WI38 (cell line): Measurements from ENCODE around the gene PLXNB1.
A peak's percentile ranks its signal among the peaks of the same experiment; 100 is the strongest.
"Not testable (repeated sequence)": the region's sequence is repeated elsewhere in the genome, so short reads cannot be mapped to it uniquely, and the experiment has no call there.

ENCODE experiments used
- H3K4me3 ChIP-seq: 2 replicates; pipeline ENCODE4 v1.5.1; 2011; ENCODE audit warnings: low read depth, mild to moderate bottlenecking, control low read depth, low read length
- TF ChIP-seq, protein P1 (sequence below): IDR thresholded peaks from 2 replicates; pipeline ENCODE4 v1.5.1; 2012; ENCODE audit warnings: low read depth, mild to moderate bottlenecking, control low read depth, low read length

The PLXNB1 gene

DNA sequence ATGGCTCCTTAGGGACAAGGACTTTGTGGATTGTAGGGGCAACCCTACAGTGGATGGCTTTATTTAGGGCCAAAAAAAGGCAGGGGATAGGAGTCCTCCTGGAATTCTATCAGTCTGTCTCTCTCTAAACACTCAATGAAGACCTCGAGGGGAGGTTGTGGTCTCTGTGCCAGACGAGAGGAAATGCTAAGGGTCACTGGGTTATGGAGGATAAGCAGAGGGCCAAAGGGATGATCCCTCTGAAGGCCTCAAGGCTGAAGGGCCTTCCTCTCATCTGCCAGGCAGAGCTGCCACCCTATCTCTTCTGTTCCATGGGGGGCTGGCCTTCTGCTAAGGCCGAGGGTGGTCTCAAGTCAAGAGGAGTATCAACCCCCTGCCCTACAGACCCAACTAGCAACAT lies 27.0 kb downstream of the PLXNB1 start:
- H3K4me3 ChIP-seq: no peak overlapping the region
- TF ChIP-seq, protein P1, sequence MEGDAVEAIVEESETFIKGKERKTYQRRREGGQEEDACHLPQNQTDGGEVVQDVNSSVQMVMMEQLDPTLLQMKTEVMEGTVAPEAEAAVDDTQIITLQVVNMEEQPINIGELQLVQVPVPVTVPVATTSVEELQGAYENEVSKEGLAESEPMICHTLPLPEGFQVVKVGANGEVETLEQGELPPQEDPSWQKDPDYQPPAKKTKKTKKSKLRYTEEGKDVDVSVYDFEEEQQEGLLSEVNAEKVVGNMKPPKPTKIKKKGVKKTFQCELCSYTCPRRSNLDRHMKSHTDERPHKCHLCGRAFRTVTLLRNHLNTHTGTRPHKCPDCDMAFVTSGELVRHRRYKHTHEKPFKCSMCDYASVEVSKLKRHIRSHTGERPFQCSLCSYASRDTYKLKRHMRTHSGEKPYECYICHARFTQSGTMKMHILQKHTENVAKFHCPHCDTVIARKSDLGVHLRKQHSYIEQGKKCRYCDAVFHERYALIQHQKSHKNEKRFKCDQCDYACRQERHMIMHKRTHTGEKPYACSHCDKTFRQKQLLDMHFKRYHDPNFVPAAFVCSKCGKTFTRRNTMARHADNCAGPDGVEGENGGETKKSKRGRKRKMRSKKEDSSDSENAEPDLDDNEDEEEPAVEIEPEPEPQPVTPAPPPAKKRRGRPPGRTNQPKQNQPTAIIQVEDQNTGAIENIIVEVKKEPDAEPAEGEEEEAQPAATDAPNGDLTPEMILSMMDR: no peak

DNA sequence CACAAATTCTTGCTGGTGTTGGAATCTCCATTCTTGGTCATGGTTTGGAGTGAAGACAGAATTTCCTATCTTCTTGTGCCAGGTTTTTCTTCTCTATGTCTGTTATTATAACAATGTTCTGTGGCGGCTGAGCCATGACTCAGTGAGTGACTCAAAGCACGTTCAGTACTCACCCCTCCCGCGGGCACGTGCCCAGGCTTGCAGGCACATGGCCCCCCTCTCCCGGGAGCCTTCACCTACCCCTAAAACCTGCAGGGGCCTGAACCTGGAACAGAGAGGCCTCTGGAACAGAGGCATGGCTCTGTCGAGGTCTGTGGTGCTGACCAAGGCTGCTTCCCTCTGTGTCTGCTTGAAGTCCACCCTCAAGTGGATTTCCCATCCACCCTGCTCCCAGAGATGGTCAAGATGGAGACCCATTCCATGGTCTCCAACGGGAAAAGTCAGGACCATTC lies 27.6 kb downstream of the PLXNB1 start:
- TF ChIP-seq, protein P1: no peak
- H3K4me3 ChIP-seq: no peak overlapping the region

DNA sequence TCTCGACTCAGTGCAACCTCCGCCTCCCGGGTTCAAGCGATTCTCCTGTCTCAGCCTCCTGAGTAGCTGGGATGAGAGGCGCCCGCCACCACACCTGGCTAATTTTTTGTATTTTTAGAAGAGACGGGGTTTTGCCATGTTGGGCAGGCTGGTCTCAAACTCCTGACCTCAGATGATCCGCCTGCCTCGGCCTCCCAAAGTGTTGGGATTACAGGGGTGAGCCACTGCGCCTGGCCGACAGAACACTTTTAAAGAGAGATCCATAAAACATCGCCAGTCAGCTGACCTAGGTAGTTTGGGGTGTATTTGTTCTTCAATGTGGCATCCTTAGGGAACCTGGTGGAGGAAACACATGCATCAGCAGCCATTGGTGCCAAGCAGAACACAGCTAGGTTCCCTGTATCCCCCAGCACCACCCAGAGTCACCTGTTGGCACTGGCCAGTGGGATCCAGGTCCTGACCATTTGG lies 28.4 kb downstream of the PLXNB1 start:
- not testable (repeated sequence) for H3K4me3 ChIP-seq

DNA sequence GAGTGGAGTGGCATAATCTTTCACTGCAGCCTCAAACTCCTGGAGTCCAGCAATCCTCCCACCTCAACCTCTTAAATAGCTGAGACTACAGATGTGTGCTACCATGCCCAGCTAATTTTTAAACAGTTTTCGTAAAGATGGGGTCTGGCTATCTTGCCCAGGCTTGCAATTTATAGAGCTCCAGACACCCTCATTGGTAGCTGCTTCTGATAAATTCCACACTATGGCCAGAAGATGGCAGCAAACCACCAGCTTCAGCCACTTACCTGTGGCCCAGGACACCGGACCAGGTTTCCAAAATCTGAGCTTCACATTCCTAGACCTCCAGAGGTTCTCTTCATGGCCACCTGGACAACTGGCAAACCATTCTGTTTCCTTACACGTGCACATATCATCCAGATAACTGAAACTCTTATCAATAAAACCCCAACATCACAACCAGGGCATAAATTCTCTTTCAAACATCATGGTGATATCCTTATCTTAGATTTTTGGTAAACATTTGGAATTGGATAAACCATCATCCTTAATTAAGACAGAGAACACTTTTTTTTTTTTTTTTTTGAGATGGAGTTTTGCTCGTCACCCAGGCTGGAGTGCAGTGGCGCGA lies 29.0 kb downstream of the PLXNB1 start:
- no peak overlapping the region for H3K4me3 ChIP-seq
- TF ChIP-seq, protein P1: peak; percentile 64

DNA sequence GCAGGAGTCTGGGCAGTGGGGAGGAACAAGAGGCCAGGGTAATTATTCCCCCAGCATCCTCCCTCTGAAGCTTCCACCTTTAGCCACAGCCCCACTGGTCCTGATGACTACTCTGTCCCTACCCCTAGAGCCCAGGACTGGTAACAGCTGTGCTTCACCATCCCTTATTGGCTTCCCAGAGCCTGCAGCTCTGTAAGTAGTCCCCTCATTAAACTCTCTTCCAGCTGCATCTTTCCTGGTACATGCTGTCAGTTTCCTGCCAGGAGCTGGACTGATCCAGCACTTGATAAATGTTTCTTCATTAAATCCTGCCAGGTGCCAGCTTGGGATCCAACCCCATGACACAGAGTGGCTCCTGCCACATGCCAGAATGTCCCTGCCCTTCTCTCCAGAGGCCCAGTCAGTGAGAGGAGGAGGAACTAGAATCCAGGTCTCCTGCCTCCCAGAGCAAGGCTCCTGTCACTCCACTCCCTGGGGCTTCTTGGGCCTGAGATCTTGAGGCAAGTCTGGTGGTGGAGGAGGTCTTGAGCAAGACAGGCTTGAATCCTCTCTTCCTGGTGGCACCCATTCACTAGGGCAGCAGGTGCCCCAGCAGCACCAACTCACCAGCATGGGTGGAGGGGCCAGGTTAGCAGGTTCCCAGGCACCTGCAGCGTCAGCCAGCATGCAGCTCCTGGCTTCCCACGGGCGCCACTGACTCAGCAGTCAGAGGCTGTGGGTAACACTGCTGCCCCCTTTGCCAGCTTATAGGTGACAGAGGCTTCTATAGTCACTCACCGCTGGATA lies 30.3 kb downstream of the PLXNB1 start:
- TF ChIP-seq, protein P1: no peak
- H3K4me3 ChIP-seq: no peak overlapping the region

DNA sequence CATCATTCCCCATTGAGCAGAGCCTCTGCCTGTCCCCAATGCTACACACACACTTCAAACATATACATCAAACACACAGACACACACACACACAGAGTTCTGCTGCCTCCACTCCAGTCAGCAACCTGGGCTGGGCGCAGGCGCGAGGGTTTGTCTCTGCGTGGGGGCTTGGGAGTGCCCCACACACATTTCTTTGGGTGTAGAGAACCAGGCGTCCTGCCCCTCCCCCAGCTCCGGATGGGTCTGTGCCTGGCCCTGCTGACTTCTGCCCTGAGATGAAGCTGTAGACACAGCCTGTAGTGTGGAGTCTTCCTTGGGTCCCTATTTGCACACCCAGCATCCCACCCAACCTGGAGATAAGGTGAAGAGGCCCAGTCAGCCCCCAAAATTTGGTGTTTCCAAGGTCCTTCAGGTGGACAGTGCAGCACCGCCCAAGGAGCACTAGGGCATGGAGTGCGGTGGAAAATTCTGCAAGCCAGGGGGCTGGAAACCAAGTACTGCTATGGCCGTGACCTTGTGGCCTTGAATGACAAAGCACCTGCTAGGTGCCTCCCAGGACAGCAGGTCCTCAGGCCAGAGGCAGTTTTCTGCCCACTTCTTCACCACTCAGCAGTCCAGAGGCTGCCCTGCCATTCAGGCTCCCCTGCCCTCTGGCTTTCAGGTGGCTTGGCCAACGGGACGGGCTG lies 31.0 kb downstream of the PLXNB1 start:
- no peak overlapping the region for H3K4me3 ChIP-seq
- TF ChIP-seq, protein P1: no peak

DNA sequence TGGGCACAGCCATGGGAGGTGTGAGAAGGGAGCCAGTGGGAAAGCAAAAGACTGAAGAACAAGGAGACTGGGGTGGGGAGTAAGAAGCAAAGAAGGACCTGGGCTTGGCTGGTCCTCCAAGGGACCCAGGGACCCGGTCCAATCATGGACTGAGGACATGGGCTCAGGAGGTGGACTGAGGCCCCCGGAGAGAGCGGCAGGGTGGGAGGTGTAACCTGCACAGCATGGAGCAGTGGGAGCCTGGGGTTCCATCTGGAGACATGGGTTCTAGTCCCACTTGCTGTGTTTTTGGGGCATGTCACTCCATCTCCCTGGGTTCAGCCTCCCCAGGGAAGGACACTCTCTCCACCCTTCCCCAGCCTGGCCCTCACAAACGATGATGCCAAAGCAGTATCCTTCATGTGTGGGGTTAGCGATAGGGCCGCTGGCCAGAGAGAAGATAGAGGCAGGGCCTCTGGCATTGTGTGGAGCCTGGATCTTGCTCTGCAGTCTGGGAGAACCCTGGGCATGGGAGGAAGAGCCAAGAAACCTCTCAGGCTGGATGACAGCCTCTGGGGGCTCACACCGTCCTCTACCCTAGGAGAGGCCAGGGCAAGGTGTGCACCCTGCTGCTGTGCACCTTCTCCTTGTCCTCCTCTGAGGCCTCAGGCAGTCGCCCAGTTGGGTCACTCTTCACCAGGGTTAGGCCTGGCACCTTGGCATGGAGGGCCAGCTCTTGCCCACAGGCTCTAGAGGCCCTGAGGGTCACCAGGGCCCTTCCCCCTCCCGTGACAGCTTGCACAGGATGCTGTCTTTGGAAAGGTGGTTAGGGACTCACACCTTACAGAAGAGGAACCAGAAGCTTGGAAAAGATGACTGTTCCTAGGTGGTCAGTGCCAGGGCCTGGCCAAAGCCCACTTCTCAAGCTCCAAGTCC lies 31.9 kb downstream of the PLXNB1 start:
- TF ChIP-seq, protein P1: no peak
- H3K4me3 ChIP-seq: no peak overlapping the region
